Measurements from ENCODE around the gene TAF10. TPM values are rescaled to one million over a fixed set of nuclear protein-coding genes. Genes with fewer than 3 reads are reported as not detected.

Gene TAF10
- total RNA-seq, 1 donor from 2014 or later, result 43.2 TPM

DNA sequence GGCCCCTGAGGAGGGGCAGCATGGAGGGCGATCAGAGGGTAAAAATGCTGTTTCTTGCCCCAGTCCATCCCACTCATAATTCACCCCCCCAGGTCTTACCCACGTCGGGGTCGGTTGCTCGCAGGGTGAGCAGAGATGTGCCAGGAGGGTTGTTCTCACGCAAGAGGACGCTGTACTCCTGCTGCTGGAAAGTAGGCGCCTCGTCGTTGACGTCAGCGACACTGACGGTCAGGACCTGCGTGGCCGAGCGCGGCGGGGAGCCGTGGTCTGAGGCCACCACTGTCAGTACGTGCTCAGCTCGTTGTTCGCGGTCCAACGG is 17.5 kb upstream of the TAF10 start:
- H3K27me3 ChIP-seq (ENCODE audit: control insufficient read depth, insufficient read depth, low read length), result peaks cover 19% of the 10 kb centered on the region
- DNase-seq (ENCODE audit: low read depth), result no peak
- TF ChIP-seq, protein P1, sequence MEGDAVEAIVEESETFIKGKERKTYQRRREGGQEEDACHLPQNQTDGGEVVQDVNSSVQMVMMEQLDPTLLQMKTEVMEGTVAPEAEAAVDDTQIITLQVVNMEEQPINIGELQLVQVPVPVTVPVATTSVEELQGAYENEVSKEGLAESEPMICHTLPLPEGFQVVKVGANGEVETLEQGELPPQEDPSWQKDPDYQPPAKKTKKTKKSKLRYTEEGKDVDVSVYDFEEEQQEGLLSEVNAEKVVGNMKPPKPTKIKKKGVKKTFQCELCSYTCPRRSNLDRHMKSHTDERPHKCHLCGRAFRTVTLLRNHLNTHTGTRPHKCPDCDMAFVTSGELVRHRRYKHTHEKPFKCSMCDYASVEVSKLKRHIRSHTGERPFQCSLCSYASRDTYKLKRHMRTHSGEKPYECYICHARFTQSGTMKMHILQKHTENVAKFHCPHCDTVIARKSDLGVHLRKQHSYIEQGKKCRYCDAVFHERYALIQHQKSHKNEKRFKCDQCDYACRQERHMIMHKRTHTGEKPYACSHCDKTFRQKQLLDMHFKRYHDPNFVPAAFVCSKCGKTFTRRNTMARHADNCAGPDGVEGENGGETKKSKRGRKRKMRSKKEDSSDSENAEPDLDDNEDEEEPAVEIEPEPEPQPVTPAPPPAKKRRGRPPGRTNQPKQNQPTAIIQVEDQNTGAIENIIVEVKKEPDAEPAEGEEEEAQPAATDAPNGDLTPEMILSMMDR (IDR thresholded peaks at IDR 0.05; ENCODE audit: insufficient read depth, low read length, severe bottlenecking), result no peak
- FAIRE-seq, result no peak
- H3K4me3 ChIP-seq (ENCODE audit: low read depth, low read length), result no peak overlapping the region
- H3K36me3 ChIP-seq (ENCODE audit: control insufficient read depth, insufficient read depth, low read length), result no peaks in the 10 kb centered on the region

DNA sequence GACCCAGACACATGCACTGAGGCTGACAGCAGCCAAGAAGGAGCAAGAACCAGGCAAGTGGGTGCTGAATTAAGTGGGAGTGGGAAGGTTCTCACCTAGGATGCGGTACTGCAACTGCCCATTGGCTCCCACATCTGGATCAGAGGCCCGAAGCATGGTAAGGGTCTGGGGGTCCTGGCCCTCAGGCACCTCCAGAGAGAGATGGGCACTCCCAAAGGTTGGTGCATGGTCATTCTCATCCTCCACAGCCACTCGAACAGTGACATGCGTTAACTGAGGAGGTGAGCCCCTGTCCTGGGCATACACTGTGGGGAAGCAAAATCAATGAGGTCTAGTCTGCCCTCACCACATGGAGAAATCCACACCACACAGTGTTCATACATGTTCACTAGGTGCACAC is 16.5 kb upstream of the TAF10 start:
- Histone ChIP-seq H3K36me3 (ENCODE audit: control insufficient read depth, insufficient read depth, low read length) (no peaks in the 10 kb centered on the region), H3K4me3 (ENCODE audit: low read depth, low read length) (no peak overlapping the region), H3K27me3 (ENCODE audit: control insufficient read depth, insufficient read depth, low read length) (peaks cover 19% of the 10 kb centered on the region)
- TF ChIP-seq, protein P1 (IDR thresholded peaks at IDR 0.05; ENCODE audit: insufficient read depth, low read length, severe bottlenecking), result no peak
- peak; percentile 7 for FAIRE-seq
- DNase-seq (ENCODE audit: low read depth), result no peak

DNA sequence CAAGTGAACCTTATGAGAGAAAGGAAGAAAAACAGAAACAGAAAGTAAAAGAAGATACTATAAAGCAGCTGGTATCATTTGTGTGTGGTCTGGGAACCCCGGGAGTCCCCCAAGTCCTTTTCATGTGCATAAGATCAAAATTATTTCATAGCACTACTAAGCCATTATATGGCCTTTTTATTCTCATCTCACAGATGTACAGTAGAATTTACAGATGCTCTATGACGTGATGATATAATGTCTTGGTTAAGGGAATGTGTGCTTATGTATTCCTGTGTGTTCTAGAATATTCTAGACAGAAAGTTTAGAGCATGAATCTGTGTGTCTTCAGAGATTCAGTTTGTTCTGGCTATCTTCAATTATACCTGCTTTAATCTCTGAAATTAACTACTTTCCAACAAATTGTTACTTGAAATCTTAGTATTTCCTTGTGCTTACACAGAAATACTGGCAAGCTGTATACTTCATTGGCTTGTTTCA is 15.8 kb upstream of the TAF10 start:
- FAIRE-seq, result no peak
- H3K36me3 ChIP-seq (ENCODE audit: control insufficient read depth, insufficient read depth, low read length), result no peaks in the 10 kb centered on the region
- no peak overlapping the region for H3K4me3 ChIP-seq (ENCODE audit: low read depth, low read length)
- TF ChIP-seq, protein P1 (IDR thresholded peaks at IDR 0.05; ENCODE audit: insufficient read depth, low read length, severe bottlenecking), result no peak
- peaks cover 19% of the 10 kb centered on the region for H3K27me3 ChIP-seq (ENCODE audit: control insufficient read depth, insufficient read depth, low read length)
- DNase-seq (ENCODE audit: low read depth), result no peak

- TF ChIP-seq, protein P1 (IDR thresholded peaks at IDR 0.05; ENCODE audit: insufficient read depth, low read length, severe bottlenecking), result no peak
- H3K4me3 ChIP-seq (ENCODE audit: low read depth, low read length), result no peak overlapping the region
- FAIRE-seq (no peak), DNase-seq (ENCODE audit: low read depth) (no peak)
- H3K36me3 ChIP-seq (ENCODE audit: control insufficient read depth, insufficient read depth, low read length), result no peaks in the 10 kb centered on the region
- H3K27me3 ChIP-seq (ENCODE audit: control insufficient read depth, insufficient read depth, low read length), result peaks cover 19% of the 10 kb centered on the region
Observed at GRCh38 chr11:6626971-6627761, 15.2 kb upstream of the TAF10 start.

- Histone ChIP-seq H3K27me3 (ENCODE audit: control insufficient read depth, insufficient read depth, low read length) (peaks cover 16% of the 10 kb centered on the region), H3K4me3 (ENCODE audit: low read depth, low read length) (no peak overlapping the region), H3K36me3 (ENCODE audit: control insufficient read depth, insufficient read depth, low read length) (no peaks in the 10 kb centered on the region)
- no peak for DNase-seq (ENCODE audit: low read depth)
- TF ChIP-seq, protein P1 (IDR thresholded peaks at IDR 0.05; ENCODE audit: insufficient read depth, low read length, severe bottlenecking), result no peak
- FAIRE-seq, result no peak
Observed at GRCh38 chr11:6625832-6626420, 13.9 kb upstream of the TAF10 start.

Data from bronchial epithelial cell (primary cell).